ENCODE measurements around the gene CTNNA3. TPM values are rescaled to one million over a fixed set of nuclear protein-coding genes. Genes with fewer than 3 reads are reported as not detected.

The CTNNA3 gene
- total RNA-seq, 1 donor = not detected

- no peak overlapping the region for H3K4me2 ChIP-seq (ENCODE audit: insufficient read depth, low read length)
- no peaks in the 10 kb centered on the region for H3K79me2 ChIP-seq (ENCODE audit: insufficient read depth, low read length)
- no peaks in the 10 kb centered on the region for H4K20me1 ChIP-seq (ENCODE audit: insufficient read depth, low read length)
- no peaks in the 10 kb centered on the region for H3K36me3 ChIP-seq (ENCODE audit: insufficient read depth, low read length)
- H3K27ac ChIP-seq (ENCODE audit: low read depth, low read length) = no peak overlapping the region
- no peak for TF ChIP-seq CTCF (IDR thresholded peaks at IDR 0.05; ENCODE audit: extremely low read depth, low read depth, low read length)
- H2AFZ ChIP-seq (ENCODE audit: low read length) = no peak overlapping the region
- DNase-seq (ENCODE audit: insufficient read length, low spot score, missing footprints) = no peak
- no peaks in the 10 kb centered on the region for H3K9me3 ChIP-seq (ENCODE audit: low read depth, low read length)
- H3K4me1 ChIP-seq (ENCODE audit: insufficient read depth, low read length) = no peaks in the 10 kb centered on the region
- H3K4me3 ChIP-seq (ENCODE audit: insufficient read depth, low read length) = no peak overlapping the region
- no peaks in the 10 kb centered on the region for H3K27me3 ChIP-seq (ENCODE audit: insufficient read depth, low read length)
Measured at GRCh38 chr10:66151346-66151745, 1544.6 kb downstream of the CTNNA3 start.

GRCh38 chr10:66148312-66148711, 1547.7 kb downstream of the CTNNA3 start:
- Histone ChIP-seq H3K9me3 (ENCODE audit: low read depth, low read length) (no peaks in the 10 kb centered on the region), H3K4me1 (ENCODE audit: insufficient read depth, low read length) (no peaks in the 10 kb centered on the region), H4K20me1 (ENCODE audit: insufficient read depth, low read length) (no peaks in the 10 kb centered on the region), H3K27ac (ENCODE audit: low read depth, low read length) (no peak overlapping the region), H2AFZ (ENCODE audit: low read length) (no peak overlapping the region), H3K4me3 (ENCODE audit: insufficient read depth, low read length) (no peak overlapping the region), H3K36me3 (ENCODE audit: insufficient read depth, low read length) (no peaks in the 10 kb centered on the region), H3K79me2 (ENCODE audit: insufficient read depth, low read length) (no peaks in the 10 kb centered on the region), H3K4me2 (ENCODE audit: insufficient read depth, low read length) (no peak overlapping the region), H3K27me3 (ENCODE audit: insufficient read depth, low read length) (no peaks in the 10 kb centered on the region)
- no peak for DNase-seq (ENCODE audit: insufficient read length, low spot score, missing footprints)
- TF ChIP-seq CTCF (IDR thresholded peaks at IDR 0.05; ENCODE audit: extremely low read depth, low read depth, low read length) = no peak

- Histone ChIP-seq H3K27ac (ENCODE audit: low read depth, low read length) (no peak overlapping the region), H4K20me1 (ENCODE audit: insufficient read depth, low read length) (no peaks in the 10 kb centered on the region), H3K79me2 (ENCODE audit: insufficient read depth, low read length) (no peaks in the 10 kb centered on the region), H3K36me3 (ENCODE audit: insufficient read depth, low read length) (no peaks in the 10 kb centered on the region), H3K4me1 (ENCODE audit: insufficient read depth, low read length) (no peaks in the 10 kb centered on the region), H2AFZ (ENCODE audit: low read length) (no peak overlapping the region), H3K4me2 (ENCODE audit: insufficient read depth, low read length) (no peak overlapping the region), H3K9me3 (ENCODE audit: low read depth, low read length) (no peaks in the 10 kb centered on the region), H3K4me3 (ENCODE audit: insufficient read depth, low read length) (no peak overlapping the region), H3K27me3 (ENCODE audit: insufficient read depth, low read length) (no peaks in the 10 kb centered on the region)
- no peak for TF ChIP-seq CTCF (IDR thresholded peaks at IDR 0.05; ENCODE audit: extremely low read depth, low read depth, low read length)
- no peak for DNase-seq (ENCODE audit: insufficient read length, low spot score, missing footprints)
Measured at GRCh38 chr10:66144016-66144415, 1552.0 kb downstream of the CTNNA3 start.

GRCh38 chr10:66102756-66103155, 1593.2 kb downstream of the CTNNA3 start:
- Histone ChIP-seq H3K4me3 (ENCODE audit: insufficient read depth, low read length) (no peak overlapping the region), H3K4me2 (ENCODE audit: insufficient read depth, low read length) (no peak overlapping the region)

More at GRCh38 chr10:66102756-66103155, 1593.2 kb downstream of the CTNNA3 start:
- no peak overlapping the region for H2AFZ ChIP-seq (ENCODE audit: low read length)
- no peak for TF ChIP-seq CTCF (IDR thresholded peaks at IDR 0.05; ENCODE audit: extremely low read depth, low read depth, low read length)
- DNase-seq (ENCODE audit: insufficient read length, low spot score, missing footprints) = no peak
- H3K79me2 ChIP-seq (ENCODE audit: insufficient read depth, low read length) = no peaks in the 10 kb centered on the region
- no peaks in the 10 kb centered on the region for H3K36me3 ChIP-seq (ENCODE audit: insufficient read depth, low read length)
- H3K9me3 ChIP-seq (ENCODE audit: low read depth, low read length) = peaks cover 2% of the 10 kb centered on the region
- H4K20me1 ChIP-seq (ENCODE audit: insufficient read depth, low read length) = no peaks in the 10 kb centered on the region
- H3K27me3 ChIP-seq (ENCODE audit: insufficient read depth, low read length) = no peaks in the 10 kb centered on the region
- no peak overlapping the region for H3K27ac ChIP-seq (ENCODE audit: low read depth, low read length)
- H3K4me1 ChIP-seq (ENCODE audit: insufficient read depth, low read length) = no peaks in the 10 kb centered on the region

All from osteoblast (primary cell).